SK-N-SH (cell line): ENCODE data around the gene BCR. TPM values are rescaled to one million over a fixed set of nuclear protein-coding genes. Genes with fewer than 3 reads are reported as not detected.

Source experiments
- CTCF ChIA-PET: fragments of 300-600, 350-600 bp; formaldehyde crosslinking; extraction: SDS; loops from one replicate; lab custom pipeline; 2021; lab: Yijun Ruan, JAX
- POLR2A ChIA-PET: fragments of 350-600 bp; sonication (Branson Sonifier 250); formaldehyde crosslinking; extraction: SDS; loops from one replicate; lab custom pipeline; 2020; ENCODE audit warnings: antibody characterized with exemption, inconsistent platforms; lab: Yijun Ruan, JAX
- DNase-seq: peaks from one replicate; pipeline ENCODE4 v3.0.0; 2012
- H2AFZ ChIP-seq: fragments of 200-600 bp; sonication (generic); 2 replicates; pipeline ENCODE4 v1.8.1; 2016; ENCODE audit warnings: antibody characterized with exemption, mild to moderate bottlenecking, low read depth
- H3F3A ChIP-seq: fragments of 200-600 bp; sonication (generic); replicated peaks from 2 replicates; pipeline ENCODE3; 2016; ENCODE audit warnings: antibody characterized with exemption, mild to moderate bottlenecking; ENCODE audit not compliant: insufficient read depth
- H3K27ac ChIP-seq, 2 experiments: fragments of 200-500 bp in 1 of 2; fragments of 200-600 bp in 1 of 2; sonication (Bioruptor generic) in 1 of 2; sonication (generic), shearing (Covaris generic) in 1 of 2; 2 replicates each; pipeline versions ENCODE4 v1.5.1 to v1.6.1; 2014 to 2016; ENCODE audit warnings: low read depth in 2 of 2, inconsistent platforms in 1 of 2, low read length in 1 of 2, mild to moderate bottlenecking in 1 of 2, mixed read lengths in 1 of 2
- H3K27me3 ChIP-seq: fragments of 200-600 bp; sonication (generic), shearing (Covaris generic); 2 replicates; pipeline ENCODE4 v1.6.1; 2016; ENCODE audit warnings: mixed run types; ENCODE audit not compliant: insufficient read depth
- H3K36me3 ChIP-seq, 2 experiments: fragments of 200-500 bp in 1 of 2; fragments of 200-600 bp in 1 of 2; sonication (Bioruptor generic) in 1 of 2; sonication (generic) in 1 of 2; replicated peaks in 1 of 2; 2 replicates each; pipeline versions ENCODE3 to v1.5.1; 2014 to 2016; ENCODE audit warnings: low read length in 1 of 2, mild to moderate bottlenecking in 1 of 2; ENCODE audit not compliant: insufficient read depth in 2 of 2, control insufficient read depth in 1 of 2
- H3K4me1 ChIP-seq, 2 experiments: fragments of 200-500 bp in 1 of 2; fragments of 200-600 bp in 1 of 2; sonication (Bioruptor generic) in 1 of 2; sonication (generic), shearing (Covaris generic) in 1 of 2; 2 replicates each; pipeline versions ENCODE4 v1.5.1 to v1.6.1; 2014 to 2016; ENCODE audit warnings: low read depth in 1 of 2, low read length in 1 of 2, mixed run types in 1 of 2; ENCODE audit not compliant: insufficient read depth in 2 of 2, control insufficient read depth in 1 of 2
- H3K4me2 ChIP-seq: fragments of 200-600 bp; sonication (generic), shearing (Covaris generic); 2 replicates; pipeline ENCODE4 v1.6.1; 2017; ENCODE audit warnings: mixed run types
- H3K4me3 ChIP-seq, 2 experiments: fragments of 200-500 bp in 1 of 2; fragments of 200-600 bp in 1 of 2; sonication (Bioruptor generic) in 1 of 2; sonication (generic), shearing (Covaris generic) in 1 of 2; 2 replicates each; pipeline versions ENCODE4 v1.5.1 to v1.8.1; 2014 to 2016; ENCODE audit warnings: low read depth in 2 of 2, inconsistent platforms in 1 of 2, low read length in 1 of 2, mild to moderate bottlenecking in 1 of 2, mixed read lengths in 1 of 2, moderate library complexity in 1 of 2
- H3K79me2 ChIP-seq: fragments of 200-600 bp; sonication (generic); 2 replicates; pipeline ENCODE4 v1.8.1; 2017; ENCODE audit warnings: mild to moderate bottlenecking; ENCODE audit not compliant: insufficient read depth
- H3K9ac ChIP-seq: fragments of 200-600 bp; sonication (generic); 2 replicates; pipeline ENCODE4 v1.6.1; 2017; ENCODE audit warnings: mixed run types
- H3K9me2 ChIP-seq: fragments of 200-600 bp; sonication (generic); 2 replicates; pipeline ENCODE4 v1.6.1; 2017; ENCODE audit warnings: mixed run types
- H3K9me3 ChIP-seq: fragments of 200-600 bp; sonication (generic); 2 replicates; pipeline ENCODE4 v1.6.1; 2017; ENCODE audit warnings: mixed run types, mild to moderate bottlenecking, moderate library complexity
- H4K20me1 ChIP-seq: fragments of 200-600 bp; sonication (generic); 2 replicates; pipeline ENCODE4 v1.6.1; 2017; ENCODE audit warnings: mild to moderate bottlenecking, mixed run types; ENCODE audit not compliant: insufficient read depth
- CTCF ChIP-seq: fragments of 200-600 bp; sonication (generic); IDR thresholded peaks from 2 replicates; pipeline ENCODE4 v1.6.1; 2017; ENCODE audit warnings: antibody characterized with exemption, mild to moderate bottlenecking, moderate library complexity
- FOXJ3 ChIP-seq: sonication (generic); formaldehyde crosslinking; IDR thresholded peaks from 2 replicates; pipeline ENCODE4 v1.5.1; 2020; ENCODE audit warnings: mild to moderate bottlenecking, missing genetic modification reagents
- GATA2 ChIP-seq: sonication (generic); formaldehyde crosslinking; IDR thresholded peaks from 2 replicates; pipeline ENCODE4 v1.5.0; 2020; ENCODE audit warnings: mild to moderate bottlenecking, missing genetic modification reagents
- JUND ChIP-seq: IDR thresholded peaks from 2 replicates; pipeline ENCODE4 v1.4.0; 2012
- MAX ChIP-seq: IDR thresholded peaks from 2 replicates; pipeline ENCODE4 v1.4.0; 2012; ENCODE audit warnings: low read depth
- MEF2A ChIP-seq: IDR thresholded peaks from 2 replicates; pipeline ENCODE4 v1.4.0; 2012; ENCODE audit warnings: low read depth, borderline replicate concordance
- MXI1 ChIP-seq: IDR thresholded peaks from 2 replicates; pipeline ENCODE4 v1.6.1; 2012; ENCODE audit warnings: mild to moderate bottlenecking, low read depth, low read length, improper control_type of control experiment
- POLR2AphosphoS5 ChIP-seq: IDR thresholded peaks from 2 replicates; pipeline ENCODE4 v1.6.1; 2012; ENCODE audit warnings: low read depth, low read length
- REST ChIP-seq: IDR thresholded peaks from 2 replicates; pipeline ENCODE4 v1.6.1; 2012; ENCODE audit warnings: mild to moderate bottlenecking, low read depth, low read length, moderate library complexity
- RFX5 ChIP-seq: IDR thresholded peaks from 2 replicates; pipeline ENCODE4 v1.6.1; 2012; ENCODE audit warnings: mild to moderate bottlenecking, improper control_type of control experiment, low read length
- SIN3A ChIP-seq: IDR thresholded peaks from 2 replicates; pipeline ENCODE4 v1.6.1; 2012; ENCODE audit warnings: low read depth, mild to moderate bottlenecking, low read length, moderate library complexity, borderline replicate concordance
- TCF12 ChIP-seq: IDR thresholded peaks from 2 replicates; pipeline ENCODE4 v1.4.0; 2012
- WGBS: methylation state at CpG from one replicate; pipeline ENCODE4 v1.1.6; 2017; ENCODE audit warnings: low lambda C conversion rate; 5-methylcytosine and 5-hydroxymethylcytosine counted together
- polyA plus RNA-seq, 3 experiments: library from polyadenylated mRNA; depleted of rRNA; stranded (reverse); fragments of >200 nt; gene quantifications; 2 replicates each; pipeline ENCODE4 v1.2.3, GENCODE V29; 2012

The BCR gene
- polyA plus RNA-seq, 1 of the 3 experiments (the other 2 are of a cell fraction) = 50.9 TPM

GRCh38 chr22:23192558-23192957, 12.2 kb downstream of the BCR start:
- POLR2A ChIA-PET = no interaction called here
- H3K27me3 ChIP-seq = no peaks in the 10 kb centered on the region

More at GRCh38 chr22:23192558-23192957, 12.2 kb downstream of the BCR start:
- Histone ChIP-seq H3F3A (no peaks in the 10 kb centered on the region), H4K20me1 (peaks cover 64% of the 10 kb centered on the region), H3K27ac (0 out of 4 replicates have a peak overlapping the region, but pooled peaks of 1 of the 2 experiments have one; percentile 3), H3K9me2 (no peaks in the 10 kb centered on the region), H3K4me1 (peaks cover 0 to 23% of the 10 kb centered on the region in 2 experiments; a peak in 1 of 4 replicates), H3K79me2 (peaks cover 90% of the 10 kb centered on the region), H3K9ac (no peak overlapping the region), H3K4me2 (no peak overlapping the region), H2AFZ (no peak overlapping the region), H3K4me3 (no peak overlapping the region), H3K9me3 (no peaks in the 10 kb centered on the region), H3K36me3 (peaks cover 0 to 4% of the 10 kb centered on the region in 2 experiments)
- 92% methylated on average over 4 of the region's 4 CpGs for WGBS
- no peak for TF ChIP-seq JUND
- no peak for TF ChIP-seq SIN3A
- TF ChIP-seq CTCF = no peak
- TF ChIP-seq RFX5 = no peak
- no peak for TF ChIP-seq MXI1
- no peak for TF ChIP-seq REST
- TF ChIP-seq MAX = no peak
- TF ChIP-seq GATA2 = no peak
- no peak for TF ChIP-seq POLR2AphosphoS5
- TF ChIP-seq TCF12 = no peak
- TF ChIP-seq FOXJ3 (CRISPR knock-in tag) = no peak
- TF ChIP-seq MEF2A = no peak
- CTCF ChIA-PET = interaction anchor here (1.8 kb wide), 1 partner anchor 10 kb away, joined by 5 read pairs; no protein-coding TSS in a partner anchor
- no peak for DNase-seq
